ENCODE results near the gene CHD2.
"Not testable (repeated sequence)": the region's sequence is repeated elsewhere in the genome, so short reads cannot be mapped to it uniquely, and the experiment has no call there.

The CHD2 gene

DNA sequence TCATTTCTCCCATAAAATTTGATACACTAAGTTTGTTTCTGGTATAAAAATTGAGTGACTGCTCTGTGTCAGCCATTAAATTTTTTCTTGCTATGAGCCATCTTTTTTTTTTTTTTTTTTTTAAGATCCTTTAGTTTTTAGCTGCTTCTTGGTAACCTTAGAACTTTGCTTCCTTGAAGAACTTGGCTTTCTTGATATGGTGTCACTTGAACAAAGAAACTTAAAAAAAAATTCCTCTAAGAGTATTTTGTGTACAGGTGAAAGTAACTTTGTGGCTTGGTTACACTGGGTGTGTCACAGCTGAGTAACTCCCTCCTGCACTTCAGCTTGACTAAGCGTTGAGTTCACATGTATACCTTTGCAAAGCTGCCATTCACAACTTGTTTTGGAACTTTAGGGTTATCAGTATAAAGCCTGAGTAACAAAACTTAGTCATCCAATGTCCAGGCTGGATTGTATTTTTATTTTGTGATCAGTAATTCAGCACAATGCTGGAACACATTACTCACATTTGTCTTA, 6.5 kb downstream of the CHD2 start:
- DNase-seq (ENCODE audit: low spot score): peak; percentile 87

DNA sequence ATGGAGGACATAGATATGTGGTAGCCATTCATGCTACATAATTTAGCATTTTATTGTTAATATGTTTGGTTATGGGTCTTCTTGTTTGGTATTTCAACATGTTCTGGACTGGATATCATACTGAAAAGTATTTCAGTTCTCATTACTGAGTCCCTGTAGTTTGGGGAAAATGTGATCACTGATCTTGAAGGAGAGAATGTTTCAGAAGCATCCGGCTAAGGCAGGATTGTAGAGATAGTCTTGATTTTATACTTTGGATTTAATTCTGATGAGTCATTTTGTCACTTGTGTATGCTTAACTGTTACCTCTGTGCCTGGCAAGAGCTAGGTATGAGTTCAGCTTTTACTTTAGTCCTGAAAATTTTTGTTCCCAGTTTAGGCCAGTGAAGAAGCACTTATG, 7.1 kb downstream of the CHD2 start:
- no peak for DNase-seq (ENCODE audit: low spot score)

DNA sequence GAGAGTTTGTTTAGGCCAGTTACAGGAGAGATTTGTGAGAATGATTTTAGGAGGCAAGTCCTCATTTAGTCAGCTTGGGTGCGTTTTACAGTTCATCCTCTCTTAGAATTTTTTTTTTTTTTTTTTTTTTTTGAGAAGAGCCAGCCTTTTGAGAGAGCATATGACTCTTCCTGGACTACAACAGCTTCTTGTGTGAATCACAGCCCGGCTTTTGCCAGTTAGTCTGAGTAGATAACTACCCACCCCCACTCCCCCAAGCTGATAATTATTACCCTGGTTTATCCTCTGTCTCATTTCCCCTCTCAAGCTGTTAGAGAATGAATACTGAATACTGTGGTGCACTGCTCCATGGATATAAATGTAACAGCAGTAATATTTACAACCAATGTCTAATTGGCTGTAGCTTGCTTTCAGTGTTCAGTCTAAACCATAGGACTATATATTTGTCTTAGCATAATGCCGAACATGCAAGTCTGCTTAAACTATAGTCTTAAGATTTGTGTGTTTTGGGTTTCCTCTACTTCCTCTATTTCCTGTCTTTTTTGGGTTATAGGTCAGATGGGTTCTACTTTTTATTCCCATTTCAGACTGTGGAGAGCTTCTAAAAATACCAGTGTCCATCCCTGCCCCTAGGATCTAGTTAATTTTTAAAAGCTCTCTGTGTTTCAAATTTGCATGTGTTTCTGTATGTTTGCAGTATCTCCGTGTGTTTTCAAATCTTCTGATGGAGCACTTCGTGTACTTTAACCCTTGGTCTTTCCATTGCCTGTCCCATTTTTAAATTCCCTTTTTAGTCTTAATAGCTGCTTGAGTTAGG, 8.0 kb downstream of the CHD2 start:
- DNase-seq (ENCODE audit: low spot score): peak; percentile 68

DNA sequence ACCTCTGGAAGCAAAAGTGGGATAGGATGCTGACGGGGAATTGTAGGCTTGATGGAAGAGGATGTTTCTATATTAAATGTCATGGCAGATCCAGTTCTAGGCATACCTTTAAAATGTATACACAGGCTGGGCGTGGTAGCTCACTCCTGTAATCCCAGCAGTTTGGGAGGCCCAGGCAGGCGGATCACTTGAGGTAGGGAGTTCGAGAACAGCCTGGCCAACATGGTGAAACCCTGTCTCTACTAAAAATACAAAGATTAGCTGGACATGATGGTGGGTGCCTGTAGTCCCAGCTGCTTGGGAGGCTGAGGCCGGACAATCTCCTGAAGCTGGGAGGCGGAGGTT, 8.6 kb downstream of the CHD2 start:
- DNase-seq (ENCODE audit: low spot score): no peak

DNA sequence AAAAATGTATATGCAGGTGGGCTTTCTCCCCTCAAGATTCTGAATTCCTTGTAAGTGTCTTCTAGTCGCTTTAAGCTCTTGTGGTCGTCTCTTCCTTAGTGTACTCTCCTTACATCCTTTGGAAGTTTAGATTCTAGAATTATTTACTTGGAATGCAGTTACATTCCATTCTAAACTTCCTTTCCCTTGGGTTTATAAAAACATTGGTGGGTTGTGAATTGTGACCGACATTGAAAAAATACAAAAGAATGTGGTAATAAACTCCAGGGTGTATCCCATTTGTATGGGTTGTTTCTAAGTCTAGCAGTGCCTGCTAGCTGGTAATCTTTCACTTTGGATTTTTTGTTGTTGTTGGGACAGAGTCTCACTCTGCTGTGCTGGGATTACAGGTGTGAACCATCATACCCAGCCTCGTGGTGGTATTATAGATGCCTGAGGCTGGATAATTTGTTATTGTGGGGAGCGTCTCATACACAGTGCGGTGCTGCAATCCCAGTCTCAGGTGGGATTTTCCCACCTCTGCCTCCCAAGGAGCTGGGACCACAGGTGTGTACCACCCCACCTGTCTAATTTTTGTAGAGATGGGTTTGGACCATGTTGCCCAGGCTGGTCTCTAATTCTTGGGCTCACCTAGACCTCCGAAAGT, 9.1 kb downstream of the CHD2 start:
- DNase-seq (ENCODE audit: low spot score): no peak

DNA sequence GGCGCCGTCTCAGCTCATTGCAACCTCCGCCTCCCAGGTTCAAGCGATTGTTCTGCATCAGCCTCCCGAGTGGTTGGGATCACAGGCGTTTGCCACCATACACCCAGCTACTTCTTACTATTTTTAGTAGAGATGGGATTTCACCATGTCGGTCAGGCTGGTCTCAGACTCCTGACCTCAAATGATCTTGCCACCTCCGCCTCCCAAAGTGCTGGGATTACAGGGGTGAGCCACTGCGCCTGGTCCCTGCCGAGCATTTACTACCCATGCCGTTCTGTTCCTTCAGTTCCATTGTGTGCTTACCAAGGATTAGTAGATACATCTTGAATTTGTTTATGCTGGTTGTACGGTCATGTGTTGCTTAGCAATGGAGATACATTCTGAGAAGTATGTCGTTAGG, 10.3 kb downstream of the CHD2 start:
- no peak for DNase-seq (ENCODE audit: low spot score)

DNA sequence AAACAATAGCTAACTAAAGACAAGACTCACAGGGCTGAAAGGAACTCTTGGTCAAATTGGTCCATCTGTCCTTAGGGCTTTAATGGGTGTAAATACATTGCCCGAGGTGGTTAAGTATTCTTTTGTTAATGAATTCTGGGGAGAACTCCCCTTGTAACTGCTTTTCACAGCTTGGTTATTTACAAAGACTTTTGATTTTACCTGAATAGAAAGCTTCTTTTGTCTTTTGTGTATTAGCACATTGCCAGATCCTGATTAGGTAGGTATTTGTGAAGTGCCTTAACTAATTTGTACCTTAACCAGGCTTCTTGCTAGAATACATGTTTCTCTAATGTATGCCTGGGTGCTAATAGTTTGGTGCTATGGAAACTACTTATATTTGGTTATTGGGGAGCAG, 14.0 kb downstream of the CHD2 start:
- no peak for DNase-seq (ENCODE audit: low spot score)

DNA sequence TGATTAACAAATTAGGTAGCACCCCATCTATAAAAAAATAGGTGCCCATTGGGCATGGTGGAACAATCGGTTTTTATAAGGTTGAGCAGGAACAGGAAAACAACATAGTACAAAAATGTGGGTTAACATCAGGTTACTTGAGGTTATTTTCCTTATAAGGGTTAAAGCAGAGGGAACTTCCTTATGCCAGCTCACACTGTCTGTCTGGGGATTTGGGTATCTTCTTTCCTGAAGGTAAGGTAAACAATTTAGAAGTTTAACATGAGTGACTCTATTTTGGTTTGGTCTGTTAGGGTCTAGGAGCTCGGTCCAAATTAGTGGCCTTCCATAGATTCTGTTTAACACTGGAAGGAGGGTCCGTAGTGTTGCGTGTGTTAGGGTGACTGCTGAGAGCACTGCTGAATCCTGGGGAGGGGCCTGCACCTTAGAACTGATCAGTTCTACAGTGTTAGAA, 14.7 kb downstream of the CHD2 start:
- DNase-seq (ENCODE audit: low spot score): peak; percentile 68

DNA sequence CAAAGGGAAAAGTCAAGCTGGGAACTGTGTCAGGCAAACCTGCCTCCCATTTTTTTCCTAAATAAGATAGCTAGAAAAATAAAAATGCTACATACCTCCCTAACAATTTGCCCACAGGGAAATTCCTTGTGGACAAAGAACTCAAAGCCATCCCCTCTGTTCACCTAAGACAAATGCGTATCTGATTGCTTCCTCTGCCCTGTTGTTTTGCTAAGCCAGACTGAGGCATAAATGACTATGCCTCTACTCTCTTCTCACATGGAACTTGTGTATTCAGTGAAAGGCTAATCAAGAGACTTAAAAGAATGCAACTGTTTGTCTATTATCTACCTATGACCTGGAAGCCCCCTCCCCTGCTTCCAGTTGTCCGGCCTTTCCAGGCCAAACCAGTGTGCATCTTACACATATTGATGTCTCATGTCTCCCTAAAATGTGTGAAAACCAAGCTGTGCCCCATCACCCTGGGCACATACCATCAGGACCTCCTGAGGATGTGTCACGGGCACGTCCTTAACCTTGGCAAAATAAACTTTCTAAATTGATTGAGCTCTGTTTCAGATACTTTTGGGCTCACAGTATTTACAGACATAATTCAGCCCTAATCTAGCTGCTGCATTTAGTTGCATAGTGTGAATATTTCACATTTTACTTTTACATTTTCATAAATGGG, 15.8 kb downstream of the CHD2 start:
- DNase-seq (ENCODE audit: low spot score): no peak

DNA sequence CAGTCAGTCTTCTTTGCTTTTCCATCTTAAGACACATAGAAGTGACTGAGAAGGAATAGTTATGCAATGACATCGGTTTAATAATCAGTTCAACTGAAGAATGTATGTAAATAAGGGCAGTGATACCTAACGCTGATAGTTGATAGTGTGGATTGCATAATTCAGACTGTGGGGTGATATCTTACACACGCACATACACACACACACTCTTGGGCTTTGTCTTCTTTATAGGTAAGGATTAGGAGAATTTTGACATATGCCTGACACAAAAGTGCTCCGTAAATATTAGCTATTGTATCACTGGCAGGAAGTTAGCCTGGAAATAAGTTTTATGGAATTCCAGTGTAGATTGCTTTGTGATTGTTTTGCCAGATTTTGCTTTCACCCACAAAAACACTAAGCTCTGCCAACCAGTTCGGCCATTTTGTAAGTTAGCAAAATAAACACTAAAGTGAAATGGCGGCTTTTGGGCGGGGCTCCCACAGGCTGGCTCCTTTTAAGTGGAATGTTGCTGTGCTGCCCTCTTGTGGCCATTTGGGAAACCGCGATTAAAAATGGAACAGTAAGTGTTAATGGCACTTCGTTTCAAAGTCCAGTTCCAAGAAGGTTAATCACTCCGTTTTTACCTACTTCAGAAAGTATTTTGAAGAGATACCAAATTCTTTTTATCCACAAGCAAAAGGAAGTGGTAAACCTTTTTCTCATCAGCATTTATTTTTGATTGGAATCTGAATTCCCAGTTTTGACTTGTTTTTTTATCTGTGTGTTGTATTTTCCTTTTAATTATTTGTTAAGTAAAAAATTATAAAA, 17.7 kb downstream of the CHD2 start:
- DNase-seq (ENCODE audit: low spot score): peak; percentile 96

DNA sequence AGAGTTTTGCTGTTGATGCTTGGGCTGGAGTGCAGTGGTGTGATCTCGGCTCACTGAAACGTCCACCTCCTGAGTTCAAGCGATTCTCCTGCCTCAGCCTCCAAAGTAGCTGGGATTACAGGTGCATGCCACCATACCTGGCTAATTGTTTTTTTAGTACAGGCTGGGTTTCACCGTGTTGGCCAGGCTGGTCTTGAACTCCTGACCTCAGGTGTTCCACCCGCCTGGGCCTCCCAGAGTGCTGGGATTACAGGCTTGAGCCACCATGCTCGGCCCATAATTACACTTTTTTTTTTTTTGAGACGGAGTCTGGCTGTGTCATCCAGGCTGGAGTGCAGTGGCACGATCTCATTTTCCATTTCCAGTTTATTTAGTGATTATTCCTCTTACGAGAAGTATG, 18.8 kb downstream of the CHD2 start:
- not testable (repeated sequence) for DNase-seq (ENCODE audit: low spot score)

DNA sequence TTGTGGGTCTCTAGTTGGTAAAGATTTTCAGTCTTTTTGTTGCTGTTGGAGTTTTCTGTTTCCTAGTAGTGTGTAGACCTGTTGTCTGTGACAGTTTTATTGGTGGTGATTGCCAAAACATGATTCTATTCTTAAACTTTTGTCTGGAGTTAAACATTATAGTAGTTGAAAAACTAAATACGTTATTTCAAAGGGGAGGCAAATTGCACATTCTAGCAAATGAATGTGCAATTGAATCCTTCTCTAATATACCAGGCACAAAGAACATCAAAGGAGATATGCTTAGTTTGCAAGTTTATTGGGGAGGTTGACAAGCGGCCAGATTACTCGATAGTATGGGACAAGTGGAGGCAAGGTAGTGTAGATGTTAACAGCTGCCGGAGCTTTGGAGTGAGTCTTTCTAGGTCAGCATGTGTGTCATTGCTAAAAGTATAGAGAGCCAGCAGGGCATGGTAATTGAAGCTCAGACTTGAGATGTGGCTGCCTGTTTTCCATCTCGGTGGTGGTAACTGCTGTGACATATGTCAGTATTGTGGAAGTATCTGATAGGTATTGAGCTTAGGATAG, 20.6 kb downstream of the CHD2 start:
- DNase-seq (ENCODE audit: low spot score): no peak

DNA sequence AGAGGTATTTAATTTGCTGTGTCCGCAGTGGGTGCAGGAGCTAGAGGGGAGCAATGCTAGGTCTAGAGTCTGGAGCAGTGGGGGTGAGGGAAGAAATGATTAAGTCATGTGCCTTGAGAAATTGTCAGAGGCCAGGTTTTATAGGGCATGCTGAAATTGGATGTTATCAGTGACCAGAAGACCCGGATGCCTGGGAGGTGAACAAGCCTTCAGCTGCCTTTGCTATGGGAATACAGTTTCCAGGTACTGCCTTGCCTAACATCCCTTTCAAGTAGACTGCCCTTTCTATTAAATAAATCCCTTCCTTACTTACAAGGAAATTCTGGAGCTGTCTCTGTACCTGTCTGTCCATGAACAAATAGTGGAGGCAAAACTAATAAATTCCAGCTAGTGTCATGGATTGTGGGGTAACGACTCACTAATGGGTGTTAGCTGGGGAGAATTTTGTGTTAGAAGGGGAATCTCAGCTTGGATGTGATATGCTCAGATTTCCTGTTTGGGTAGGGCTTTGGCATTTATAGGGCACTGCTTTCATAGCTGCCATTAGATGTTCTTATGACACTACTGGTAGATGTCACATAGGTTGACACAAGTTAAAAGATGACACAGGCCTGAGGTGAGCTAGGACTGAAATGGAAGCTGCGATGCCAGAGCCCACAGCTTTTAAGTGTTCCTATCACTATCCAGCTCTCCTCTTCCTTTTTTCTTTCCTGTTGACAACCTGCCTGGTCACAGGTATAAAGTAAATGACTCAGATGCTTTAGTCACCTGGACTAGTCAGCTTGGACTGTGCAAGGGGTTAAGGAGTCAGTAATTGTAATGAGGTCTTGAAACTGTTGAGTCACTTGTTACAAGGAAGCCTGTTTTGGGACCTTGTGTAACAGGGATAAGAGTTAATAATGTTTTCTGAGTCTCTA, 21.3 kb downstream of the CHD2 start:
- peak; percentile 61 for DNase-seq (ENCODE audit: low spot score)

DNA sequence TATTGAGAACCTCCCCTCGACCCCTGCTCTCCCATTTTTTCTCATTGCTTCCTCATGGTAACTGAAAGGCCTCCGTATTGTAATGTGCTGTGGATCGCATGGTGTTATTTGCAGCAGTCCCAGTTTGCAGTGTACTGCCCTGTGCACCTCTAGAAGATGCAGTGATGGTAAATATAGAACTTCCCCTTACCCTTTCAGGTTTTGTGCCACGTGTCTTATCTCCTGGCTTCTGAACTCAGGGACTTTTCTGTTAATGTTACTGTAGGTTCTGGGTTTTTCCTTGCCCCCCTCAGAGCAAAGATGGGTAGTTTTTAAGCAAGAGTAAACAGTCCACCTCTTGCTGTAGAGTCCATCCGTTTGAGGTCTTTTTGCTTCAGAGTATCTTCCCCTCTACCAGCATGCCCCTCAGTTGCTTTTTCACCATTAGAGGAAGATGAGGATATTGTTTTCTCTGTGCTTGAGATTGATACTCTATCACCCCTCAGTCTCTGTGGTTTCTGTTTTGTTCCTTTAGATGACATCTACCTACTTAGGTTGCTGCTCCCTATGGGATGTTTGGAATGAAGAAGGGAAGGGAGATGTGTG, 22.4 kb downstream of the CHD2 start:
- DNase-seq (ENCODE audit: low spot score): no peak

DNA sequence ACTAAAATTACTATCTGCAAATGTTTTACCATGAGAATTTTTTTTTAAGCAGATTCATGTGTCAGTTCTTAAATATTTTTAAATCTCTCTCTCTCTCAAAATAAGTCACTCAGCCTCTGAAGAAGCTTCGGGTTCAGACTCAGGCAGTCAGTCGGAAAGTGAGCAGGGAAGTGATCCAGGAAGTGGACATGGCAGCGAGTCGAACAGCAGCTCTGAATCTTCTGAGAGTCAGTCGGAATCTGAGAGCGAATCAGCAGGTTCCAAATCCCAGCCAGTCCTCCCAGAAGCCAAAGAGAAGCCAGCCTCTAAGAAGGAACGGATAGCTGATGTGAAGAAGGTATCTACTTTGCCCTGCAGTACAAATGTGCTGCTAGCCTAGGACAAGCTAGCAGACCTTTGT, 24.1 kb downstream of the CHD2 start:
- DNase-seq (ENCODE audit: low spot score): no peak

DNA sequence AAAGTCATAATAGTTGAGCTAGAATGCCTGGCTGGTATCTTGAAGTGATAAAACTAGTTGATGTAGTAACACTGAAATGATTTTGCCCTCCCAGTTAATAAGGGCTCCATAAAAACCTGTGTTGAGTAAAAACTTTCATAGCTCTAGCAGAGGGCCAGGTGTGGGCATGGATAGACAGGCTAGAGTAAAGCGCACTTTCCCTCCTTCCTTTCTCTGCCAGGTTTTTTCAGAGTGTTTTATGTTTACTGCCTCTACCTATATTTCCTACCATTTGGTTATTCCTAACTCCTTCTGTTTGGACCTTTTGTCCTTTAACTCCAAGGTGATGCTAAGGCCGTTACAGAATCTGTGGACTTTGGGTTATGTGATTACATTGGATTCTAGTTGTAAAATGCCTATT, 25.3 kb downstream of the CHD2 start:
- no peak for DNase-seq (ENCODE audit: low spot score)

DNA sequence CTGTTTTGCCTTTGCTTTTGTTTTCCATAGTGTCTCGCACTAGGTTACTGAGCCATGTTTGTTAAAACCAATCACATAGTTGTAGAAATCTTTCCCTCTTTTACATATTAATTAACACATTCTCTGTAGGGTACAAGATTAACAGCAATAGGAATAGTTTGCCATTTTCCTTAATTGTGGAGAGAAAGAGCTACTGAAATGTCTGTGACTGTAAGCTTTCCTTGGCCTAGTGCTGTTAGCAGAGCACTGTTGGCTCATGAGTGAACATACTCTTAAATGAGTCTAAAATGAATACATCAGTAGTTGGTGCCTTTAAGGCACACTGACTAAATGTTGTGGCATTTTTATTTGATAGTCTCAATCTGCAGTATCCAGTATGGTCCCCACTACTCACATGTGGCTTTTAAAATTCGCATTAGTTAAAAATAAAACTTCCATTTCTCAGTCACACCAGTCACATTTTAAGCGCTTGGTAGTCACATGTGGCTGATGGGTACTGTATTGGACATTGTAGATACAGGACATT, 28.2 kb downstream of the CHD2 start:
- no peak for DNase-seq (ENCODE audit: low spot score)

DNA sequence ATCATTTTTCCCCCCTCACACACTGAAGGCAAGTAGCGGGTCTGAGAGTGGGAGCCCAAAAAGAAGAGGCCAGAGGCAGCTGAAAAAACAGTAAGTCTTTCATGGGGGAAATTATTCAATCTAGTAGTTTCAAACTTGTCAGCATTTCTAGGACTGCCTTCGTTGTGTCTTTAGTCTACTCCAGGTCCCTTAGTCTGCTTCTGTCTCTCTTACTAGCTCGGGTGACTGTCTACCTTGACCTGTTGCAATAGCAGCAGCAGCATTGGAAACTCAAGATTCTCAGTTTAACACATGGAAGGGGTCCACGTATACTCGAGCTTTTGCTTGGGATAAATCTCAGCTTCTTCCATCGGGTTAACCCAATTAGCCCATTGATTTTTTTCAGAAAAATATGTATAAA, 28.9 kb downstream of the CHD2 start:
- DNase-seq (ENCODE audit: low spot score): no peak

DNA sequence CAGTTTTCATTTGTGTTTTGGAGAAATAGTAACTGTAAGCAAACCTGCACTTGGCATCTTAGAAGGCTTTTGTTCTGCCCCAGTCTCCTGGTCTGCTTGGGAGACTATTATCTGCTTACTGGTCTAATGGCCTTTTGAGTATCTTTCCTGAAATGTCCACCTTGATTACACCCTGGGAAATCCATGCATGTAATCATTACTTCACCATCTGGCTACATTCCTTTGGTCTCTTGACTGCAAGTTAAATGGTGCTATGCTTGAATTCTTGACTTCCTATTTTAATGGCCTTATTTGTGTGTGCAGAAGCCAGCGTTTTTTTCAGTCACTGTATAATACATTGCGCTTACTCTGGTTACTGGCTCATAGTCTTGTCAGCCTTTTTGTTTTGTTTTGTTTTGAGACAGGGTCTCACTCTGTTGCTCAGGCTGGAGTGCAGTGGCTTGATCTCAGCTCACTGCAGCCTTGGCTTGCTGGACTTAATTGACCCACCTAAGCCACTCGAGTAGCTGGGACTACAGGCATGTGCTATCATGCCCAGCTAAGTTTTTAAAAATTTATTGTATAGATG, 30.0 kb downstream of the CHD2 start:
- DNase-seq (ENCODE audit: low spot score): no peak

DNA sequence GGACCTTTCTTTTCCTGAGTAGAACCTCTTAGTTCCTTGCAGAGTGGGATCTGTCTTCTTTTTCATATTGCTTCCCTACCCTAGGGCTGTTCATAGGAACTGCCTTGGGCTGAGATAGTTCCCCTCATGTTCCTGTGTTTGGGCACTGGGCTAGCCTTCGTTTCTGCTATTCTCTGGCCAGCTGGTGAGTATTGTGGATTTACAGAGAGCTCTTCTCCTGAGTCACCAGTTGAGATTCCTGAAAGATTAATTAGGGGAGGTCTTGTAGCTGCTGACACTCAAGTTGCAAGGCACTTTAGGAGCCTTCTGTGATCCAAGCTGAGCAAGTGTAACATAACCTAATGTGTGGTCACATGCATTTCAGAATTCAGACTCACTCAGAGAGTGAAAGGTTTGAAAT, 30.7 kb downstream of the CHD2 start:
- no peak for DNase-seq (ENCODE audit: low spot score)

Data from CD4-positive, alpha-beta T cell treated with Interleukin-15 for 4 hours (primary cell).